Peyer's patch (tissue), 4 donors: ENCODE data around the gene FAM83G.

ENCODE experiments used
- CTCF ChIP-seq, 6 experiments: fragments of 450-650 bp in 4 of 6; fragments of 200-600 bp in 2 of 6; sonication (generic) in 1 of 6; IDR thresholded peaks; one replicate each; pipeline ENCODE4 v1.5.1; 2017 to 2019; ENCODE audit warnings: antibody characterized with exemption in 6 of 6, mild to moderate bottlenecking in 3 of 6, moderate library complexity in 1 of 6
- POLR2A ChIP-seq, 2 donors: fragments of 450-650 bp; IDR thresholded peaks; one replicate each; pipeline ENCODE4 v1.5.1; 2017; ENCODE audit warnings: antibody characterized with exemption in 2 of 2, mild to moderate bottlenecking in 2 of 2, moderate library complexity in 2 of 2

GRCh38 chr17:18955009-18955408 lies 49.6 kb downstream of the FAM83G start:
- TF ChIP-seq CTCF (IDR thresholded peaks at IDR 0.05) (no peak), POLR2A (IDR thresholded peaks at IDR 0.05) (no peak)
